Measurements from ENCODE around the gene NFIA. TPM values are rescaled to one million over a fixed set of nuclear protein-coding genes. Genes with fewer than 3 reads are reported as not detected.
A peak's percentile ranks its signal among the peaks of the same experiment; 100 is the strongest.

The NFIA gene
- total RNA-seq, 6 donors from 2014 or later = 33.5 to 94.3 (median 44.9) TPM

DNA sequence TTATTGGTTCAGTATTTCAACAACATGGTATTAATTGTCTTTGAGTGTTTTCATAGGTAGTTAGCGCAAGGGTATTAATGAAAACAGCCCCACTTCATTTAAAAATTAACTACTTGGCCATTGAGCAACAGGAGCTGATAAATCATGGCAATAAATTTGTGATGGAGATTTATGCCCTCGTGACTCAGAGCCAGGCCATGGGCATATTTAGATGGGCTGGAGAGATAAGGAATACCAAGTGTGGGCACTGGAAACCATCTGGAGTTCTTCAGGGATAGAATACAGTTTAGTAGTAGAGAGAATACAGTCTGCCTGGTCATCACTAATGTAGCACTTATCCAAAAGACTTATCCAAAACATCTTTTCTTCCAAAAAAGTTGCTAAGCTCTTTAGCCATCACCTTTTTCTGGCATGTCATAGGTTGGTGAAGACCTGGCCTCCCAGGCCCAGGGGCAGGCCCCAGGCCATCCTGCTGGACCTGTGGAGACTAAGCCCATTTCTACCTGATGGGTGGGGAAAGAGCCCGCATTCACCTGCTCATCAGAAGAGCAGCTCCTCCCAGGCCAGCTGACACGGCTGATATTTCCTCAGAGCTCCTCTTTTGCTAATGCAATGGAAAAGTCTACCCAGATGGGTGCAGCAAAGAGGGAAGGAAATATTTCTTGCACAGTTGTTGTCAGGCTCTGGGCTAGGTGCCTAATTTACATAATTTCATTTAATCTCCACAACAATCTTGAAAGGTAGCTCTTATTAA is 404.6 kb downstream of the NFIA start:
- no peak for ATAC-seq (ENCODE audit: low FRiP score in 2 of 2)
- WGBS, 2 donors = 71 to 83% methylated on average over 4 of the region's 4 CpGs
- DNase-seq = peak in 1 of 2 donors; percentile 29

DNA sequence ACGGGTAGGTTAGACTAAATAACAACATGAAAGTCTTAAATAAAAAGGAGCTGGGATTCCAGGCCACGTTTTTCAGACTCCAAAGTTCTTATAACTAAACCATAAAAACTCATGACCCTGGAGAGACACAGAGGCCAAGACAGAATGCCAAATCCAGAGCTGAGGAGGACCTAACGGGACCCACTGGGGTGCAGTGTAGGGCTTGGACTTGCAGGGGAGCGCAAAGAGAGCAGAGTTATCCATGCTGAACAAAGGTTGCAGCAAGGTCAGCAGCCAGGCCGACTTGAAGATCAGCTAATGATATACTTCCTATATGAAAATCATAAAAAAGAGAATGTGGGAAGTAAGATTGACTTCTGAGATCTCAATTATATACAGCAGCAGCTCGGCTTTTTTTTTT is 405.4 kb downstream of the NFIA start:
- Histone ChIP-seq H3K27me3 (no peaks in the 10 kb centered on the region), H3K27ac (no peak overlapping the region), H3K4me3 (no peak overlapping the region), H3K4me1 (no peaks in the 10 kb centered on the region), H3K36me3 (no peaks in the 10 kb centered on the region), H3K9me3 (no peaks in the 10 kb centered on the region)
- ATAC-seq (ENCODE audit: low FRiP score in 2 of 2) (no peak), DNase-seq (no peak)
- no peak for TF ChIP-seq EP300 (IDR thresholded peaks at IDR 0.05)
- whole genome bisulfite sequencing, 2 donors = 63 to 67% methylated on average over 6 of the region's 6 CpGs

More for the DNA sequence above, 404.6 kb downstream of the NFIA start:
- no peak overlapping the region for H3K27ac ChIP-seq
- H3K9me3 ChIP-seq = no peaks in the 10 kb centered on the region
- H3K4me1 ChIP-seq = no peaks in the 10 kb centered on the region
- H3K27me3 ChIP-seq = no peaks in the 10 kb centered on the region
- no peaks in the 10 kb centered on the region for H3K36me3 ChIP-seq
- H3K4me3 ChIP-seq = no peak overlapping the region
- TF ChIP-seq, protein P1, sequence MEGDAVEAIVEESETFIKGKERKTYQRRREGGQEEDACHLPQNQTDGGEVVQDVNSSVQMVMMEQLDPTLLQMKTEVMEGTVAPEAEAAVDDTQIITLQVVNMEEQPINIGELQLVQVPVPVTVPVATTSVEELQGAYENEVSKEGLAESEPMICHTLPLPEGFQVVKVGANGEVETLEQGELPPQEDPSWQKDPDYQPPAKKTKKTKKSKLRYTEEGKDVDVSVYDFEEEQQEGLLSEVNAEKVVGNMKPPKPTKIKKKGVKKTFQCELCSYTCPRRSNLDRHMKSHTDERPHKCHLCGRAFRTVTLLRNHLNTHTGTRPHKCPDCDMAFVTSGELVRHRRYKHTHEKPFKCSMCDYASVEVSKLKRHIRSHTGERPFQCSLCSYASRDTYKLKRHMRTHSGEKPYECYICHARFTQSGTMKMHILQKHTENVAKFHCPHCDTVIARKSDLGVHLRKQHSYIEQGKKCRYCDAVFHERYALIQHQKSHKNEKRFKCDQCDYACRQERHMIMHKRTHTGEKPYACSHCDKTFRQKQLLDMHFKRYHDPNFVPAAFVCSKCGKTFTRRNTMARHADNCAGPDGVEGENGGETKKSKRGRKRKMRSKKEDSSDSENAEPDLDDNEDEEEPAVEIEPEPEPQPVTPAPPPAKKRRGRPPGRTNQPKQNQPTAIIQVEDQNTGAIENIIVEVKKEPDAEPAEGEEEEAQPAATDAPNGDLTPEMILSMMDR (IDR thresholded peaks at IDR 0.05) = no peak
- TF ChIP-seq EP300 (IDR thresholded peaks at IDR 0.05) (no peak), POLR2AphosphoS5 (IDR thresholded peaks at IDR 0.05) (no peak), POLR2A (IDR thresholded peaks at IDR 0.05) (no peak)

DNA sequence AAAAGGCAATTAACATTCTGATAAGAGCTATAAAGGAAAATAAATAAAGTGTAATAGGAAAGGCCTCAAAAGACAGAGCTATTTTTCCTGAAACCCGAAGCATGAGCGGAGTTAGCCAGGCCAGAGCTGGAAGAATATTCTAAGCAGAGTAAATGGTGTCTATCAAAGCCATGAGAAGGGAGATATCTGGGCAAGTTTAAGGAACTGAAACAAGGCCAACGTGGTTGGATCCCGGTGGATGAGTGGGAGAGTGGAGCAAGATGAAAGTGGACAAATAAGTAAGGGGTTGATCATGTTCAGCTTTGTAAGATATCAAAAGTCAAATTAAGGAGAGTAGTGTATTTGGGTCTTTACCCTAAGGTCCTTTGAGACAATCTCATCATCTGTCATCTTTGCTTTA is 408.6 kb downstream of the NFIA start:
- Histone ChIP-seq H3K27me3 (no peaks in the 10 kb centered on the region), H3K27ac (no peak overlapping the region), H3K36me3 (no peaks in the 10 kb centered on the region), H3K9me3 (no peaks in the 10 kb centered on the region), H3K4me1 (no peaks in the 10 kb centered on the region), H3K4me3 (no peak overlapping the region)
- 78% methylated on average over 4 of the region's 4 CpGs for WGBS, 2 donors
- no peak for DNase-seq
- TF ChIP-seq EP300 (IDR thresholded peaks at IDR 0.05) (no peak), POLR2A (IDR thresholded peaks at IDR 0.05) (no peak), POLR2AphosphoS5 (IDR thresholded peaks at IDR 0.05) (no peak)
- TF ChIP-seq, protein P1 (IDR thresholded peaks at IDR 0.05) = no peak
- peak in 1 of 2 donors; percentile 67 for ATAC-seq (ENCODE audit: low FRiP score in 2 of 2)

DNA sequence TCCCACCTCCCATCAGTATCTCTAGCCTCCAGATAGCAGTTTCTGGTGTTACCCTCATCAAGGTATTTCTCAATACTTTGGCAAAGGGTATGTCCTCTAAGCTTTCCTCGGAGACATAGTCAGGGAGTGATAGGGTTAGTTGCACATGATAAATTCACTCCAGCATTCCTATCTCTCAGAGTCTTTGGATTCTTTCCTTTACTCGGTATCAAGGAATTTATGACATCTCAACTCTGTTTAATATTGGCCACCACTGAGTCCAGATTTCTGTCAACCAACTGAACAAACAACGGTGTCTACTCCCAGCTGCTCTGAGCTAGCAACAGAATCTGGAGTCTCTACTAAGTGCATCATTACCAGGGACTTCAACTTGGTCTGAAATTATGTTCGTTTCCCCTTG is 409.1 kb downstream of the NFIA start:
- TF ChIP-seq POLR2AphosphoS5 (IDR thresholded peaks at IDR 0.05) (no peak), EP300 (IDR thresholded peaks at IDR 0.05) (peak in 1 of 4 donors; percentile 4)
- no peak overlapping the region for H3K4me3 ChIP-seq
- H3K9me3 ChIP-seq = no peaks in the 10 kb centered on the region
- H3K27me3 ChIP-seq = no peaks in the 10 kb centered on the region
- H3K27ac ChIP-seq = no peak overlapping the region
- peak; percentile 61 to 90 for ATAC-seq (ENCODE audit: low FRiP score in 2 of 2)
- H3K36me3 ChIP-seq = no peaks in the 10 kb centered on the region
- WGBS, 2 donors = 64 to 72% methylated on average over 4 of the region's 4 CpGs
- no peak for DNase-seq
- no peaks in the 10 kb centered on the region for H3K4me1 ChIP-seq

DNA sequence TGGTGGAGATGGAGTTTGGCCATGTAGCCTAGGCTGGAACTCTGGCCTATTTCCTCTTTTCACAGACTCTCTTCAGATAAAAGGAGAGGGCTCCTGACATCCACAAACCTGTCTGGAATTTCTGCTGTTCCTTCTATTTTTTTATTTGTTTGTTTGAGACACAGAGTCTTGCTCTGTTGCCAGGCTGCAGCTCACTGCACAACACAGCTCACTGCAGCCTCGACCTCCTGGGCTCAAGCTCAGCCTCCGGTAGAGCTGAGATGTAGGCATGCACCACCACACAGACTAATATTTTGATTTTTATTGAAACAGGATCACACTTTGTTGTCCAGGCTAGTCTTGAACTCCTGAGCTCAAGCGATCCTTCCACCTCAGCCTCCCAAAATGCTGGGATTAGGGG is 411.6 kb downstream of the NFIA start:
- DNase-seq (no peak), ATAC-seq (ENCODE audit: low FRiP score in 2 of 2) (no peak)
- TF ChIP-seq POLR2AphosphoS5 (IDR thresholded peaks at IDR 0.05) (no peak), EP300 (IDR thresholded peaks at IDR 0.05) (no peak), POLR2A (IDR thresholded peaks at IDR 0.05) (no peak)
- TF ChIP-seq, protein P1 (IDR thresholded peaks at IDR 0.05) = no peak
- Histone ChIP-seq H3K4me3 (no peak overlapping the region), H3K4me1 (no peaks in the 10 kb centered on the region), H3K36me3 (no peaks in the 10 kb centered on the region), H3K9me3 (no peaks in the 10 kb centered on the region), H3K27ac (no peak overlapping the region), H3K27me3 (no peaks in the 10 kb centered on the region)
- WGBS, 2 donors = 84 to 87% methylated on average over 3 of the region's 3 CpGs

DNA sequence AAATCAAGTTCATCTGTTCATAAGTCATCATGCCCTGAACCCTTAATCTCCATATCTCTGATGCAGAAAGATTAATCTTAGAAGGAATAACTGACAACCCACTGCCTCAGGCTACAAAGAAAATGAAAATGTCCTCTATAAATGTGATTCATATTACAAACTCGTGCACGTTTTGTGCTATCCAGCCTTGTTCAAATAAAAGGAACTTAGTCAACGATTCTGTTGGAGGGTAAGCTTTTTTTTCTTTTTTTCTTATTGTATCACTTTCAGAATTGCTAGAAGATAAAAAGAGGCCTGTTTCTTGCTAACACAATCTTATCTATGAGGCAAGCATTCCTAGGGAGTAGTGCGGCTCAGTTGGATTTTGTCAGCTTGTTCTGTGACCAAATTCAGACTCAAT is 414.1 kb downstream of the NFIA start:
- H3K4me1 ChIP-seq = no peaks in the 10 kb centered on the region
- H3K9me3 ChIP-seq = no peaks in the 10 kb centered on the region
- H3K4me3 ChIP-seq = no peak overlapping the region
- 68 to 71% methylated on average over 4 of the region's 4 CpGs for WGBS, 2 donors
- ATAC-seq (ENCODE audit: low FRiP score in 2 of 2) (no peak), DNase-seq (no peak)
- no peak overlapping the region for H3K27ac ChIP-seq
- no peaks in the 10 kb centered on the region for H3K27me3 ChIP-seq
- H3K36me3 ChIP-seq = no peaks in the 10 kb centered on the region
- TF ChIP-seq EP300 (IDR thresholded peaks at IDR 0.05) (no peak), POLR2AphosphoS5 (IDR thresholded peaks at IDR 0.05) (no peak), POLR2A (IDR thresholded peaks at IDR 0.05) (no peak)
- TF ChIP-seq, protein P1 (IDR thresholded peaks at IDR 0.05) = no peak

Data from upper lobe of left lung (tissue), 6 donors.